GM19043 (cell line): Measurements from ENCODE around the gene NKD2.

ENCODE experiments used
- ATAC-seq: cut with Tn5 transposase; IDR thresholded peaks from one replicate; pipeline ENCODE4 v1.9.1; 2021; ENCODE audit warnings: low read depth; ENCODE audit not compliant: unreplicated experiment

NKD2 gene

DNA sequence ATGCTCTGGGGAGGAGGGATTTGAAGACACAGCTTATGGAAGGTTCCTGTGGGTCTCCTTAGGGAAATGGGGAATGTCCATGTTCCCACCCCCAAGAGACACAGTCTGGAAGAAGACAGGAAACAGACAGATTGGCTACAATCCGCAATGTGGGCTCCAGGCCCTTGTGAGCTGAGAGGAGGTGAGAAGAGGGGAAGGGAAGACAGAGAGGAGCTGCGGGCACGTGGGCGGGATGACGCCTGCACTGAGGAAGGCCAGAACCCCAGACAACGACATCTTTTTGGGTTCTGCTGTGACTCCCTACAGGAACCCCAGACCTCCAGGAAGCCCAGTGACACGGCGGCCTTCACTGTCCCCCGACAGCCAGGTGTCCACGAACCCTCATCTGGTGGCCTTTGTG lies 29.9 kb upstream of the NKD2 start:
- ATAC-seq: no peak

DNA sequence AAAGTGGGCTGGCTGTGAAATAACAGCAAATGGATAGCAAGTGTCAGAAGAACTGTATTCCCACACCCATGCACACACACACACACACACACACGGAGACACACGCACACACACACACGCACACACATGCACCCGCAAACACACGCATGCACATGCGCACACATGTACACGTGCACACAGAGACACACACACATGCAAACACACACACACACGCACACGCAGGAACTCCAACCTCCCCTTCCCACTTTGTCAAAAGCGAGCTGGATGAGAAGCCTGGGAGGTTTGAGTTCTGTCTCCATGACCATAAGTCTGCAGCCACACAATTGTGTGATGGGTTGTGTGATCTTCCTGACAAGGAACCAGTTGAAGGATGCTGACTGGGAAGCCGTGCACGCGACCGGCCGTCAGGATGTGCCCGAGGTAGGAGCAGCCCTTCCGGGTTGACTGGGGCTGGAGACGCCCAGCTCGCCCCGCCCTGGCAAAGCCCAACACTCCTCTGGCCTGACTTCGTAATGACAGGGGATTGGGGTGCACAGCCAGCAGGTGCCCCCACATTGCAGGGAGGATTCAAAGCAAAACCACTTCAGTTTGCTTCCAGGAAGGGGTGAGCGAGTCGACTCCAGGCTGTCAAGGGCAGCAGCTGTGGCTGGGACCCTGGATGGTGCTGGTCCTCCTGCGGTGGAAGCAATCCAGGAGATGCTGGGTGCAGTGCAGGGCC lies 29.3 kb upstream of the NKD2 start:
- no peak for ATAC-seq

DNA sequence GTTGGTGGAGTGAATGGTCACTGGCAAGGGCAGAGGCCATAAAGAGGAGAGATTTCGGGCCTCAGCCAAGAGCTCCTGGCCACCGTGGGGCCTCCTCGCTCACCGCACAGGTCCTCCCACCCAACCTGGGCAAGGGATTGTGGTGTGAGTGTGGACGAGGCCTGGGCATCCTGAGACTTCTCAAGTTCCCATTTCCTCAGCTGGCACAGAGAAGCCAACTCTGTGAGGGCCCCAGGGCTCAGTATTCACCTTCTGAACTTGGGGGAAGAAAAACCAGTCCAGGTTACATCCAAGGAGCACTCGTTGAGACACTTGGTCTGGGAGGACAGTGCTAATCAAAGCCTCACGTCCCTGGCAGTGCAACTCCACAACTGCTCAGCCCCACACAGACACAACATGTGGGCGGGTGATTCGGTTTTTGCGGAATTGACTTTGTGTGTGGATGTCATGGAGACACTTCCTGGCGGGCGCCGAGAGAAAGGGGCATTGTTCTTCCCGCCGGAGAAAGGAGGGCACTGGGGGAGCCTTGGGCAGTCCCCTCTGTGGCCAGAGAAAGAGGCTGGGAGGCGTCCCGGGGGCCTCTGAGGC lies 28.5 kb upstream of the NKD2 start:
- no peak for ATAC-seq

DNA sequence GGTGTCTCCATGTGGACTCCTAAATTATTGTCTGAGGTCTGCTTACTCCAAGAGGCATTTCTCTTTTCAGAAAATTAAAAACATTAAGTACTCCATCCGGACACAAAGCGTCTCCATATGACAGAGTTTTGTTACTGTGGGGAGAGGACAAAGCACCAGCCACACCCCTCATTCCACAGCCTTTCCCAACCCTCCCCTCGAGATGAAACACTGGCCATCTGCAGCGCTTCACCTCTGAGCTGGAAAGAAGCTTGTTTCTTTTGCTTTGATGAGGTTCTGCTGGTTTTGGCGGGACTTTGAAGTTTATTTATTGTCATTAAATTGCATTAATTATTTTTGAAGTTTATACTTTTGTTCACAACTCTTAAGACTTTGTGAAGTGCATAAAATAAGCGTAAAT lies 27.6 kb upstream of the NKD2 start:
- no peak for ATAC-seq

DNA sequence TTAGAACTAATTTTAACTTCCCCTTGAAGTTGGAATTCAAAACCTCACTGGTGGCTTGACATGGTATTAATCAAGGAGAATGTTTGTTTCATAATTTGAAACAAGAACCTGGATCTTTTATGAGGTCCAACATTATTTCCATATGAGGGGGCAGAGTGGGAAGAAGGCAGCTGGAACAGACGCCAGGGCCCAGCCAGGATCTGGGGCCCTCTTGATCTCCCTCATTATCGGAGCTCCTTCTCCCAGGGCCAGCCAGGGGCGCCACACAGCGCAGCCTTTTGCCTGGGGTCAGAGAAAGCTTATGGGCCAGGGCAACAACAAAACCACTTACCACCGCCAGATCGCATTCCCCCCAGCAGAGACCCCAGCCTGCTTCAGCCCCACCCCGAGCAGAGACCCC lies 27.1 kb upstream of the NKD2 start:
- ATAC-seq: no peak

DNA sequence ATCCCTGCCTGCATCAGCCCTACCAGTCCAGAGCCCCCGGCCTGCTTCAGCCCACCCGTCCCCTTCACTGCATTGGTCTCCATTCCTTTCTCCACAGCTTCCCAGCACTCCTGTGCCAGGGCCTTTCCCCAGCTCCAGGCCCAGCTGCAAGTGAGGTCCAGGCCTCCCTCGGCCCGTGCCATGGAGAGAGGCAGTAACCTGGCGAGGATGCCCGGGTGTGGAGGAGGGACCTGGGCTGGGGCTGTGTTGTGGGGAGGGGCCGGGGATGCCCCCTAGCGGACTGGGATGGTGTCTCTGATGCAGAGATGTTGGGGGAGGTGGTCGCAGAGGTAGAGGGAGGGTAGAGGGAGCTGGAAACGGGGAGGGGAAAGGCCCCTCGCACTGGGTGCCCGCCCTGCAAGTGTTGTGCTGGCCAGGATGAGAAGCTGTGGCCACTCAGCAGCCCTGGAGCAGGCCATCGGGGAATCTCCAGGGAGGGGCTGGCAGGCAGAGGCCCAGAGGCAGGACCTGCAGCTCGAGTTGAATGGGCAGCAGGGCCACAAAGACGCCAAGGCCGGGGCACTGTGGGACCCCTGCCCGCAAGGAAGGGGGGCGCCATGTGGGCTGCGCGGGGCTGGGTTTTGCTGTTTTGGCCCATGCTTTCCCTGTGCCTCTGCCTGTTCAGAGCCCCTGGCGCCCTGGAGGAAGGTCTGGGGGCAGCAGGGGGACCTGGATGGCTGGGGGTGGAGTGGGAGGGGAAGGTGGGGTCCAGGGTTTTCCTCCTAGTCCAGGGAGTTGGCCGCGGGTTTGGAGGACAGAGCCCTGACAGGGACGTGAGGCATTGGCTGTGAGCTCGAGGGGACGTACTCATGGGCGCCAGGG lies 26.0 kb upstream of the NKD2 start:
- no peak for ATAC-seq

DNA sequence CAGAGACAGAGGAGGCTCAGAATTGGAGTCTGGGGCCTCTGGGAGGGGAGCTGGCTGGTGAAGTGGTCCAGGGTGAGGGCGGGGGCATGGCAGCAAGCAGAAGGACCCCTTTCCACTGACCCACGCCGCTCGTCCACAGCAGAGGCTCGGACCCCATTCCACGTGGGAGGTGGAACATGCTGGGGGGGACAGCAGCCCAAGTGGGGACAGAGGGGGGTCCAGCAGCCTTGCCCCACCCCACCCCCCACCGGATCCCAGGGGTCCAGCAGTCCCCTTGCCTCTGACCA lies 25.4 kb upstream of the NKD2 start:
- ATAC-seq: no peak

DNA sequence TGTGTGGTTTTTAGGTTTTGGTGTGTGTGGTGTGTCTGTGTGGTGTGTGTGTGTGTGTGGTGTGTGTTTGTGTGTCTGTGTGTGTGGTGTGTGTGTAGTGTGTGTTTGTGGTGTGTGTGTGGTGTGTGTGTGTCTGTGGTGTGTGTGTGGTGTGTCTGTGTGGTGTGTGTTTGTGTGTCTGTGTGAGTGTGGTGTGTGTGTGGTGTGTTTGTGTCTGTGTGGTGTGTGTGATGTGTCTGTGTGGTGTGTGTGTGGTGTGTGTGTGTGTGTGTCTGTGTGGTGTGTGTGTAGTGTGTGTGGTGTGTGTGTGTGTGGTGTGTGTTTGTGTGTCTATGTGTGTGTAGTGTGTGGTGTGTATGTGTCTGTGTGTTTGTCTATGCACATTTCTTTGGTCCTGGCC lies 25.0 kb upstream of the NKD2 start:
- ATAC-seq: no peak

DNA sequence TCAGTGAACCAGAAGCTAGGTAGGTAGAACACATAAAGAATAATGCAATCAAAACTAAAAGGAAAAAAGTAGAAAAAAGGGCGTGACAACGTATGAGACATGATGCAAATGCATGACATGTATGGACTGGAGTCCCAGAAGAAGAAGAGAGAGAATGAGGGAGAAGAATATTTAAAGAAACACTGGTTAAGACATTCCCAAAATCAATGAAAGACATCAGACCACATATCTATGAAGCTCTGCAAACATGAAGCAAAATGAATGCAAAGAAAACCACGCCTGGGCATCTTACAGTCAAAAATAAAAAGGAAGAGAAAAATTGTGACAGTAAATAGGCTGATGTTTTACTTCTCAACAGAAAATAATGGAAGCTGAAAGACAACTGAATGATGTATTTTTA lies 23.8 kb upstream of the NKD2 start:
- ATAC-seq: no peak

DNA sequence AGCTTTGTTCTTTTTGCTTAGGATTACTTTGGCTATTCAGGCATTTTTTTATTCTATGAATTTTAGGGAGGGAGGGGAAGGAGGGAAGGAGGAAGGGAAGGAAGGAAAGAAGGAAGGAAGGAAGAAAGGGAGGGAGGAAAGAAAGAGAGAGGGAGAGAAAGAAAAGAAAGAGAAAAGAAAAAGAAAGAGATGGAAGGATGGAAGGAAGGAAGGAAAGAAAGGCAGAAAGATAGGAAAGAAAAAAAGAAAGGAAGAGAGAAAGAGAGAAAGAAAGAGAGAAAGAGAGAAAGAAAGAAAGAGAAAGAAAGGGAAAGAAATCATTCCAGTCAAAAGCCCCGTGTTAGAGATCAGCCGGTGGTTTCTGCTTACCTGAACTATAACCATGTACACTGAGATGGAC lies 20.8 kb upstream of the NKD2 start:
- ATAC-seq: no peak

DNA sequence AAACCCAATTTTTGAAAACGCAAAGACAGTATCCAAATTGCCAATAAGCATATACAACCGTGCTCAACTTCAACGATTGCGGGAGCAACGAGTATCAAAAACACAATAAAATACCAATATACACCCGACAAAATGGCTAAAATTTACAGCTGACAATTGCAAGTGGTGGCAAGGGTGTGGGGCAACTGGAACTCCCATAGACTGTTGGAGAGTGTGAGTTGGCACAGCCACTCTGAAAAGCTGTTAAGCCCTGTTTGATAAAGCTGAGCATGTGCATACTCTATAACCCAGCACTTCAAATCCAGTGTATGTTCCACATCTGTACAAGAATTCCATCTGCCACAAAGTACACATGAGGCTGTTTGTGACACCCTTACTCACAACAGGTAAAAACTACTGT lies 20.3 kb upstream of the NKD2 start:
- ATAC-seq: no peak

DNA sequence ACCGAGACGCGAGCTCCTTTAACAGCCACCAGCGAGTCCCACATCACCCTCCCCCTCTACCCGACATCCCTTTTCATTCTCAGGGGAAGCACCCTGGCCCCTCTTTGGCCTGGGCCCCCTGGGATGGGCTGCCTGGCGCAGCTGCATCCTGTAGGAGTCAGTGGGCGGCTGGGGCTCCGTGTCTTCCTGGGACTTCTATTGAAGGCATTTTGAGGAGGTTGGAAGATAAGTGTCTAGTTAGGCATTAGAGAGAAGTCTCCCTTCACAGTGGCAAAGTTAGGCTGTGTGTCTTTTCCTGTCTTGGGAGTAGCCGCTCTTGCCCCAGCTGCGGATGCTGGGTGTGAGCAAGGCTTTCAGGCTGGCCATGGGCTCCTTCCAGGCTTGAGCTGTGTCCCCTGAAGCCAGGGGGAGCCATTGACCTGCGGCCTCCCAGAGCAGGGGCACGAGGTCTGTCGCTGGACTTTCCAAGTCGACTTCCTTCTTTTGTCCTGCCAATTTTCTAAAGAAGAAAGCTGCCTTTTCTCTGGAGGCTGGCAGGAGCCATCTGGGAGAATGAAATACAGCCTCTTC lies 18.6 kb upstream of the NKD2 start:
- ATAC-seq: no peak

DNA sequence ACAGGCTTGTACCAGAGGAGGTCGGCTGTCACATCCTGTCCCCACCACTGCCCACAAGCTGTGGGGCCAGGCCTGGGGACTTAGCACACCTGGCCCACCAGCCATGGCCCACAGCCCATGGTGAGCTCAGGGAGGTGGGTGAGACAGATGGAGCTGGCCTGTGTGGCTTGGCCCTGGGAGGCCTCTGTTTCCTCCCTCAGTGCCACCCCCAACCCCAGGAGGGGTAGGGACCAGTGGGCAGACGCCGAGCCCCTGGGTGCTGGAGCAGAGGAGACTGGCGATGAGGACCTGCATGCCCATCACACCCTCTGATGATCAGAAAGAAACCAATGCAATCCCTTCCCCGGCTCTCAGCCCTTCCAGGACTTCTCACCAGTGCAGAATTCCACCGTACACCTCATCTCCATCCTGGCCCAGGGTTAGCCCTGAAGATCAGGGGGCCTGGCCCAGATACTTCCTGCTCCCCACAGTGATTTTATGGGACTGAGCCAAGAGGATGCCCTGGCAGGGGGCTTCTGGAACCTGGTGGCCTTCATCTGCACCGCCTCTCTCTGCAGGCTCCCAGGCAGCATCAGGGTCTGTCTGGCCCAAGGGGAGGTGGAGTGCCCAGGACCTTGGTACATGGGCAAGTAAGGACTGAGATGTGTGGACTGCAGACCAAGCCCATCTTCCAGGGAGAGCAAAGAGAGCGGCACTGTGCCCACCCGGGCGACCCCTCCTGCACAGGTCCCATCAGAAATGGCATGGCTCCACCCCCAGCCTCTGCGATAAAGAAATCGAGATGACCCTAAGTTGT lies 16.9 kb upstream of the NKD2 start:
- no peak for ATAC-seq

DNA sequence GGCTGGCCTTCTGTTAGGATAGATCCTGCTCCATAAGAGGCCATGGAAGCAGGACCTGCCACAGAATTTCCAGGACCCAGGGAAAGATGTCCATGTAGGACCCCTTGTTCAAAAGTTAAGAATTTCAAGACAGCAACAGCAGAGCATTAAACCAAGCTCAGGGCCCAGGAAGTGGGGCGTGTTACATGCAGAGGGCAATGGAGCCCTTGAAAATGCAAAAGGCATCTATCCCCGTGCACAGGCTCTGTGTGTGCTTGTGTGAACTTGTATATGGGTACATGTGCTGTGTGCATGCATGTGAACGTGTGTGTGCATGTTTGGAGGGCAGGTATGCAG lies 14.4 kb upstream of the NKD2 start:
- no peak for ATAC-seq

DNA sequence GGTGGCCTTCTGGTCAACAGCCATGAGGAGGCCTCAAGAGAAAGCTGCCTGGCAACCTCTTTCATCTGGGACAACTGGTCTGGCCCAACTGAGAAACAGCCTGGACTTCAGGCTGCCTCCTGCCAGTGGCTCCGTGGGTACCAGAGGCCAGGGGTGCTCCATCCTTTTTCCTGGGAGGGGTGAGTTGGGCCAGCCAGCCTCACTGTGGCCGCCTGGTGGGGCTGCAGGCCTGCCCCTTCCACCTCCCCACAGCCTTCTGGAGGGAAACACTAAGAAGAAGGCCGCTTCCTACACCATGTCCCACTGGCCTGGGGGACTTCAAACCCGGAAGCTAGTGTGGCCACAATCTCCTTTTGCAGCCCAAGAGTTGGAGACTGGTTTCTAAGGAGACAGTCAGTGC lies 13.8 kb upstream of the NKD2 start:
- ATAC-seq: no peak

DNA sequence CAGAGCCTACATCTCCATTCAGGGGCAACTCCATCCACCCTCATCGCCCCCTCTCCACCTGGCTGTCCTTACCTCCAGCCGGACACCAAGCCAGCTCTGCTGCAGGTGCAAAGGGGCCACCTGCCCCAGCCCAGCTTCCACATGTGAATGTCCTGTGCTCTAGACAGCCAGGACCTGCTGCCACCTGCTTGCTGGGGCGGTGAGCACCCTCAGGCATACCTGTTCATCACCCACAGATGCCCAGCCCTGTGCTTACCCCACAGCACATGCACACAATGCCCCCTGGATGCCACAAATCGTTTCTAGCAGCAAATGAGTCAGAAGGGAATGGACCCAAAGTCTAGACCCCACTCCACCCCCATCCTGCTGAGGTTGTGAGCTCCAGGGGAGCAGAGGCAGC lies 13.3 kb upstream of the NKD2 start:
- ATAC-seq: no peak

DNA sequence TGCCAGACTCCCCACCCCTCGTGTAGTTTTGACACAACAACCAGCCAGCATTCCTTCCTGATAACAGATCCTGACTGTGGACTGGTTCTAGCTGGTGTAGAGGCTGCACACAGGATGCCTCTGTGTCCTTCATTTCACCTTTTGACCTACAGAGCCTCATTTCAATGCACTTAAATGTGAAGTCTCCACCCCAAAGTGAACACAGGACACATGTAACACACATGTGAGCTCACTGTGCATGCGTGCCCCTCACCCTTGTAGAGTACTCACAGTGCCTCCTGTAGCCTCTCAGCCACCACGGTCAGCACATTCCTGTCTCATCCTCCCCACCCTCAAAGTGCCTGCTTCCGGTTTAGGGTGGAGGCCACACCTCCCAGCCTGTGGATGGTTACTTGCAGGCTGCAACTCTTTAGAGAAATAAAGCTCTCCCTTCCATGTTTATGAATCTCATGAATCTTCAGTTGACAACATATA lies 11.6 kb upstream of the NKD2 start:
- ATAC-seq: no peak

DNA sequence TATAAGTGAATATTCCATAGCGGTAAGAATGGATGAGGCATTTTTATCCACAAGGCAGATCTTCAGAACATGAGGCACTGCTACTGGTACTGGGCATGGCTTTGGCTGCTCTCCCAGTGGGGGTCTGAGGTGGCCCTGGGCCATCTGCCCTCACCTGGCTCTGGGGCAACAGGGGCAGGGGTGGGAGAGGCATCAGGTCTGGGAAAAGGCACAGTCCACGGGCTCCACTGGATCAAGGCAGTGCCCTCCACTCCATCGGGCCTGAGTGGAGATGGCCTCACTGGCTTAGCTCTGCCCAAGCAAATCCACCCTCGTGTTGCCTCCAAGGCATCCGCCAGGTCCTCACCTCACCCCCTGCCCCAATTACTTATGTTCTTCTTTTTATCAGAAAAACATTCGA lies 10.9 kb upstream of the NKD2 start:
- ATAC-seq: no peak

DNA sequence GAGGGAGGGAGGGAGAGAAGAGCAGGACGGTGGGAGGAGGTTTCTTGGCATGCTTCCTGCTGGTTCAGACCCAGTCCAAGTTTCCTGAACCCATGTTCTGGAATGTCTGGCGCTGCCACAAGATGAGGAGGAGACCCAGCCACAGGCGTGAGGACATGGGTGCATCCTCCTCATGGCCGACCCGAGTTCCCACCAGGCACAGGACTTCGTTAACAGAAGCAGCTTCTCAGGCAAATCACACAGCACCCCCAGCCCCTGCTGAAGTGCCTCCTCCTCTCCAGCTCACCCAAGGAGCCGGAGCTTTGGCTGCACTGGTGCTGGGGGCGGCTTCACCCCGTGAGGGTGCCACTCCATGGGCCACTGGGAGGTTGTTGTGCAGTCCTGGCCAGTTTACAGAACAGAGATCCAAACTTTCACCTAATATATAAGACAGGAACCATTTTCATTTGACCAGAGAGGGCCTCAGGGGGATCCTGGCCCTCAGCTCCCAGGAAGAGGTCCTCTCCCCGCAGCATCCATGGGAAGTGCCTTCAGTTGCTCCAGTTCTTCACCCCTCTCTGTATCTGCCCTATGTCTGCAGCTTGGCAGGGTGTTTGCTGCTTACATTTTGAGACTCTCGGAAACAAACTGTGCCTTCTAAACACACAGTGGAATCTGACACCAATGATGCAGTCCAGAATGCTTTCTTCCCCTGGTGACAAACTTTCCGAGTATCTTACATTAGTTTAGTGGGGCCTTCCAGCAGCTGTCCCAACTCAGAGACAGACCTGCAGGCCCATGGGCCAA lies 10.2 kb upstream of the NKD2 start:
- no peak for ATAC-seq

DNA sequence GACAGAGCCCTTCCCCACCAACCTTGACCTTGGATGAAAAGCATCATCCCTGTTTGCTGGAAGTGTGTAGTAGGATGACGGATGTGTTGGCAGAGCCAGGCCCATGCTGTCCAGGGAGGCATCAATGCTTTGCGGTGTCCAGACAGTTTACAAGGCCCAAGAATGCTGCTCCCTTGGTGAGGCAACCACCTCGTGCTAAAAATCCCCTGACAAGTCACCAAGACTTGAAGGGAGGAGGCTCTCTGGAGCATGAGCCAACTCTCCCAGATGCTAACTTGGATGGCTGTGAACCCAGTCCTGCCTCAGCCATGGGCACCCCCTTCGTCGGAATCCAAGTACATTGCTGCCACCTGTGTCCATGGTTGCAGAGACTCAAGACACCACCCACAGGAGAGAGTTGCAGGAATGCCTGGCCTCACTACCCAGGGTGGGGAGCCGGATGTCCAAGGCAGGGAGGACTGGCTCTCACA lies 9.5 kb upstream of the NKD2 start:
- ATAC-seq: no peak
